ENCODE results near the gene PHLDA1. TPM values are rescaled to one million over a fixed set of nuclear protein-coding genes. Genes with fewer than 3 reads are reported as not detected.

Gene PHLDA1
- polyA plus RNA-seq, 5 donors, result 40.0 to 51.3 (median 44.0) TPM

- no peak for DNase-seq
These were observed 10.6 kb downstream of the PHLDA1 start for GRCh38 chr12:76020731-76021672.

DNA sequence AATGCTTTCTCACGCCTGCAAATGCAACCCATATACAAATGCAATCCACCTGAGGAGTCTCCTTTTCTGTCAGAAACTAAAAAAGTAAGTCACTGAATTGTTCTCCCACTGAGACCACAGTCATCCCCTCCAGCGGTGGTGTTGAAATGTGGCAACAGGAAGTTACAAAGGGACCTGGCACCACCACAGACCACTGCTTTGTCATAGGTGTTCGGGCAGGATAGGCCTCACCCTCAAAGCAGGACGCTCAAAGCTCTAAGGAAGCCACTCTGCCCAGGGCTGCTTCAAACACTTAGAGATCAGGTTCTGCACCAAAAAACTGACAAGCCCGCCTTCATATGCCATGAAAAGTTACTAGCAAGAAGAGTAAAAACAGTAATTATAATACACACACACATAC, 11.3 kb downstream of the PHLDA1 start:
- DNase-seq, result no peak

DNA sequence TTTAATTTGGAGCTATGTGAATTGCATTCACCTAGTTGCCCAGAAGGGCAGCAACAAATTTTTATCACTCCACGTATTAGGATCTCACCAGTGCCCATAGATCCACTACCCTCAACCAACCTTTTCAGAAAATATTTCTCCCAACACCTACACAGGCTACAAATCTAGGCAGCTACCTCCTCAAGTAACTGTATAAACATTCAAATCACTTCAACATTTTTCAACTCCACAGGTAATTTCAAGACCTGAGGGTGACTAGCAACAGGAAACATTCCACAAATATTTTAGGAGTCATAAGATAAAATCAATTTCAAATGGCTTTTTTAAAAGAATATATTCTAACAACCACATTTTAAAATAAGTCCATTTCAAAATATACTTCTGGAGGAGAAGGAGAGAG, 12.9 kb downstream of the PHLDA1 start:
- no peak for DNase-seq

DNA sequence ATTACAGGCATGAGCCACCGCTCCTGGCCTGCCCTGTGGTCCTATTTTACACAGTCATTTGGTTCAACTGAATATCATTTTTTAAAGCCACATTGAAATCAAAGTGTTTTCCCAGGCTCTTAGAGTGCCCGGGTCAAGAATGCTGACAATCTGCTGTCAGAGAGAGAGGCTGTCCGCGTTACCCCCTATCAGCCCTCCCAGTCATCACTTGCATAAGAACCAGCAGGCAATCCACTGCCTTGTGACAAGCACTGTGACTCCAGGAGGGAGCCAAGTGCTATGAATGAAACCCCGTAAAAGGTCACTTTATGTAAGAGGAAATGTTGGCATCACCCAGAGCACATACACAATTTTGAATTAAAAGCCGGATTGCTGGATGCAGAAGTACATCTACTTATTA, 13.5 kb downstream of the PHLDA1 start:
- DNase-seq, result no peak

DNA sequence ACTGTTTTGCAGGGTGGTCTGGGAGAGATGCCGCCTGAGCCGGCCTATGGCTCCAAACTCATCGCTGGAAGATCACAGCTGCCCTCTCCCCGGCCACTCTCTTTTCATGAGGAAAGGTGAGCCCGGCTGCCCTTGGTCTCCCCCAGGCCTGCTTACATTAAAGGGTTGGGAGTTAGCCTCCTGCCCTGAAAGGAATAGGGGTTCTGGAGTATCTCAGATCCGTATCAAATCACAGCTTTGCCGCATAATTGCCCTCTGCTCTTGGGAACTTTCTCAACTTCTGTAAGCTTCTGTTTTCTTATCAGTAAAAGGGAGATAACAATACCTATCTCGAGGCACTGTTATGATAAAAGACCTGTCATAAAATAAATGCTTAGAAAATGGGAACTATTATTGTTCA, 17.6 kb downstream of the PHLDA1 start:
- DNase-seq, result no peak

GRCh38 chr12:76013603-76014002, 18.0 kb downstream of the PHLDA1 start:
- no peak for DNase-seq

DNA sequence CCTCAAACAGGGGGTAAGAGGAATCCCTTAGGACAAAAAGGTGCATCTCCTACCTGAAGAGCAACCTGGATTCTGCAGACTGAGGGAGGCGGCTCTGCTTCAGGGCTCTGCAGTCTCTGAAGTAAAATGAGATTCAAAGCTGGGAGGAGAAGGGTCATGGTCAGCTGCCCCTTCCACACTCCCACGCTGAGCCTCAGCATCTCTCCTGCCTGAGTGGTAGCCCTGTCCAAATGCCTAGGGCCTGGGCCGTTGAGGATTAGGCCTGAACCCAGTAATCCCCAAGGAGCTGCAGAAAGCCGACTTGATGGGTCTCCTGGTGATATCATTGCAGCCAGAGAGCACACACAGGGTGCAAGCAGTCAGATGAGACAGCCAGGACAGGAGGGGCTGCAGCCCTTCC, 18.9 kb downstream of the PHLDA1 start:
- no peak for DNase-seq

DNA sequence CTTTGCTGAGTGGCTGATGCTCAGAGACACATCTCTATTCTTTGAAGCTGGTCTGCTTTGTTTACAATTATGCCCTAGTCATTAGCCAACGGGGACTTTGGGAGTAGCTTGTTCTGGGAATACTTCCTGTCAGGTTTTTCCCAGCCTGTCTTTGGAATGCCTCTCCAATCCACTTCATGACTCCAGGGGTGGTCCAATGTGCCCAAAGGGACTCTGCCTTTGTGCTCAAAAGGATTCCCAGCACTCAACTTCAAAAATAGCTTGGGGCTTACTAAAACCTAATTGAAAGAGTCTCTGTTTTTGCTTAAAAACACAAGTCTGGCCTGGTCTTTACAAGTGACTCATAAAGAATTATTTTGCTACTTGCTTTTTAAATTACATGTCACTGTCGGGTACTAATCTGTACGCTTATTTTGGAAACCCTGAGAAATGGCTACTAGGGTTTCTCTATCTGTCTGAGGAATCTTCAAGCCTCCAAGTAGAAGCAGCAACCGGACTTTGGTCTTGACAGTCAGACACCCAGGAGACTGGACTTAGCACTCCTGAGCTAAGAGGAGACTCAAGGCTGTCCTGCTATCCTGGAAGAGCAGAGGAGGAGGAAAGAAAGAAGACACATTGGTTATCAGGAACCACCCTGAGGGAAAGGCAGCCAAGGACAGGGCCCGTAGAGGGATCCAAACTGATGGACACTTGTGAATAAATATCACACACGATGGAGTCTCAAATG, 20.7 kb downstream of the PHLDA1 start:
- DNase-seq, result no peak

DNA sequence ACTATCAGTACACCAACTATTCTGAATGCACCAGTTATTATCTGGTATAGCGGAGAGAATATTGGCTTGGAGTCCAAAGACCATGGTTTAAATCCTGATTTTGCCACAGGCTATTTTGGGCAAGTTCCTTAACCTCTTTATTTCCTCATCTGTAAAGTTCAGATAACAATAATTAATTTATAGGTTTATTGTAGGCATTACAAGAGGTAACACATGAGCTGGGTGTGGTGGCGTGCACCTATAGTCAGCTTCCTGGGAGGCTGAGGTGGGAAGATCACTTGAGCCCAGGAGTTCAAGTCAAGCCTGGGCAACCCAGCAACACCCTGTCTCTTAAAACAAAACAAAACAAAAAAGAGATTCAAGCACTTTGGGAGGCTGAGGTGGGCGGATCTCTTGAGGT, 23.1 kb downstream of the PHLDA1 start:
- DNase-seq, result no peak

DNA sequence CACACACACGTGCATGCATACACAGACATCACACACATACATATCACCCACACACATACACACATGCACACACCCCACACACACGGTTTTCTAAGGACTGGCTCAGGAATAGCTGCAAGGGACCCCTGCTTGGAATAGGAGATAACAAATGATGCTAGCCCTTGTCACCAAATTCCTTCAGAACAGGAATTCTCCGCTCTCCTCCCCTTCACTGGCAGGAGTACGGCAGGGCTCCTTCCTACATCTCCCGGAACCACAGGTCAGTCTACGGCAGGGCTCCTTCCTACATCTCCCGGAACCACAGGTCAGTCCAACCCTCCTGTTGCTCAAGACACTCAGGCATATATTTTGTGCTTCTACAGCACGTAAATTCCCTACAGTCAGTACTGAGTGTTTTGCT, 23.9 kb downstream of the PHLDA1 start:
- DNase-seq, result no peak

GRCh38 chr12:76006028-76006925, 25.3 kb downstream of the PHLDA1 start:
- no peak for DNase-seq

DNA sequence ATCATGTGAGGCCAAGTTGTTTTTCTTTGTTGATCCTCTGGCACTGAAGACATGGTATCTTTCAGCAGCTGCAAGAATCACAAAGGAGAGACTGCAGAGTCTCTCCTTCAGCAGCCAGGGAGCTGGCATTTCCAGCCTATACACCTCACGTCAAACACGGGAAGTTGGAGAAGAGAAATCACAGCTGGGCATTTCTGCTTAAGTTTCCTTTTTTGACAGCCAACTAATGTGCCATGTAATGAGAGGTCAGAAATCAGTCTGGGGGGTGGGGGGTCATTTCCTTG, 28.3 kb downstream of the PHLDA1 start:
- no peak for DNase-seq

DNA sequence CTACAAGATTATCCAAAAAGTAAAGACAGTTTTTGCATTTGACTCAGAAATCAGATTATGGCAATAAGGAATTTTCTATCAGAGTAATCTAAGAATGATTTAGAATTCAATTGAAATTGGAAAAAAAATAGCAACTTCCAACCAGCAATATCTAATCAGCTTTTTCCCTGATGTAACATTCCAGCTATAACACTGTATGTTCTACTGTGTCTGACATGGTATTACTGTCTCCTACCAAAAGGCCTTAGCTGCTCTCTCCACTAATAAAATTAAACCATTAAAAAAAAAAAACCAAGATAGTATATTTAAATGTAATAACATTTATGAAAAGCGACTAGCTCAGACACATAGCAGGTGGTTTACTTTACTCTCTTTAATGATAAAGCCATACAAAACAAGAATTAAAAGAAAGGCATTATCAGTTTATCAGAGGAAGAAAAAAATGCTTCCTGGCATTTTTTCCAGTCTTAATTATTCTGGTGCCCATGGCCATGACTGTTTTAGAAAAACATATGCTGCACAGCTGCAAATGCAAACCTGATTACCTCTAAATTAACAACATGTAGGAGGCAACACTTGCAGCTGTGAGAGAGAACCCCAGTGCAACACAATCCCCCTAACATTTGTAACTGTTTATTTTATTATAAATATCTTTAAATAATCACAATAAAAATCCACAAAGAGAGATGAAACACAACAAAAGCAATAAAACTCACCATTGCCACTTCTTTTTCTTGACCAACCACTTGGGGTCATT, 28.8 kb downstream of the PHLDA1 start:
- no peak for DNase-seq

- DNase-seq, result no peak
These were observed 33.1 kb downstream of the PHLDA1 start for GRCh38 chr12:75998292-75999063.

- DNase-seq, result no peak
These were observed 33.9 kb downstream of the PHLDA1 start for GRCh38 chr12:75997658-75998057.

DNA sequence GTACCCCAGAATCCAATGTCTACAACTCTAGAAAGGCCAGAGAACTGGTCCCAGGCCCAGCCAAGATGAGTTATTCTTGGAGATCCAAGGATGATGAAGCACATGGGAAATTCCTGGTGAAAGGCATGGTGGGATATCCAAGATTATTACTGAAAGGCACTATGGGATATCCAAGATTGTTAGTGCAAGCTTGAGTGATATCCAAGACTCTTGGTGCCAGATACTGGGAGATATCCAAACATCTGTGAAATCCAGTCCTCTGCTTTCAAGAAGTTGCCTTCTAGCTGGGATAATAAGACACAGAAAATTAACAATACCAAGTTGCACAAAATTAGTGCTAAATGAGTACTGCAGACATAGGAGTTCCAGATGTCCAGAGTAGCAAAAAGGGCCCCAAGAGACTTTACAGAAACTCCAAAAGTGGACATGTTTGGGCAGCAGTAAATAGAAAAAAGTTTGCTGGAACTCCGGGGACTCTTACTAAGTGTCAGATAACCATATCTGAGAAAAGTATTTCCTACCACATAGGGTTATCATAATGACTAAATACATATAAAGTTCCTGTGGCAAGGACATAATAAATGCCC, 34.6 kb downstream of the PHLDA1 start:
- no peak for DNase-seq

GRCh38 chr12:75995691-75996090, 35.9 kb downstream of the PHLDA1 start:
- no peak for DNase-seq

DNA sequence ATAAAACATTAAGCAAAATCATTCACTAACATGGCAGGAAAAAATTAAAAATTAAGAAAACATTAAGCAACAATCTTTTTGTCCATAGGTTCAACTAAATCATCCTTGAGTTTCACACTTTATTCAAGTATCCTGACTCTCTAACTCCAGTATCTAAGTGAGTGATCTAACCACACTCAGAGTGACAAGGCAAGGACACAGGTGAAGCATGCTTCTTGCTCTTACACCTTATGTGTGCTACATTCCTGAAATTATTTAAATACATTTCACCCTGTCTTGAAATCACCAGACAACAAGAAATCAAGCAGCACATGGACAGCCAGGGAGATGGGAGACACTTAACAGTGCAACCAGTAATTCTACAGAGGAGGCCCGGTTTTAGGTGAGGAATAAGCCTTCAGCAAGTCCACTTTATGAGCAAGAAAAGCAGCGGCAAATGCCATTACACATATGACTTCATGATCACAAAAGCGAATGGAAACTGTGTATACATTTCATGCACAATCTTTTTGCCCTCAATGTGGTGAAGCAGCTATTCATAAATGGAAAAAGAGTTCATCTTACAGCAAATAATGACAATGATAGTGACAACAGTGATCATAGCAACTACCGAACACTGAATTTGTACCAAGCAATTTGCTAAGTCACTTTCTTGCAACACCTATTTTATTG, 37.4 kb downstream of the PHLDA1 start:
- DNase-seq, result no peak

DNA sequence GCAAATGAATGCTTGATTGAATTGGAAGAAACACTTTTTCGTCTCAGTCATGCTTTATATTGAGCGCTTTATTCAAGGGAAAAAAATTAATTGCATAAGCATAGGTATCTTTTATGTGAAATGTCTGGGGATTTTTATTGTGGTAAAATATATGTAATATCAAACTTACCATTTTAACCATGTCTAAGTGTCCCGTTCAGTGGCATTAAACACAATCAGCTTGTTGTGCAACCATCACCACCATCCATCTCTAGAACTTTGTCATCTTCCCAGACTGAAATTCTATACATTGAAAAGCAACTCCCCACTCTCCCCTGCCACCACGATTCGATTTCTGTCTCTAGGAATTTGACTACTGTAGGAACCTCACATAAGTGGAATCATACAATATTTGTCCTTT, 39.8 kb downstream of the PHLDA1 start:
- no peak for DNase-seq
